T-cell (primary cell): Measurements from ENCODE around the gene RYK. TPM values are rescaled to one million over a fixed set of nuclear protein-coding genes. Genes with fewer than 3 reads are reported as not detected.
"Not testable (repeated sequence)": the region's sequence is repeated elsewhere in the genome, so short reads cannot be mapped to it uniquely, and the experiment has no call there.

ENCODE experiments used
- ATAC-seq, 4 experiments: fragments of 200-7000 bp in 3 of 4; fragments of 150-1000 bp in 1 of 4; cut with Tn5 transposase; replicated peaks in 1 of 4; 1 replicate in 3 of 4; 2 replicates in 1 of 4; pipeline ENCODE4 v1.10.0; 2021; ENCODE audit warnings: moderate library complexity in 3 of 4, mild to moderate bottlenecking in 2 of 4, moderate number of reproducible peaks in 1 of 4
- CTCF ChIA-PET, 2 donors: fragments of 300-600 bp; sonication (Branson Sonifier 250); formaldehyde crosslinking; loops; one replicate each; lab custom pipeline; 2022; ENCODE audit warnings: antibody characterized with exemption in 2 of 2; lab: Charles Lee
- POLR2A ChIA-PET, 2 donors: fragments of 300-600 bp; sonication (Branson Sonifier 250); formaldehyde crosslinking; loops; one replicate each; lab custom pipeline; 2022; ENCODE audit warnings: antibody characterized with exemption in 2 of 2; lab: Charles Lee
- DNase-seq, 35 experiments: peaks; one replicate each; pipeline versions ENCODE4 v3.0.0 to v3.0.0-alpha.2; 2013 to 2023
- H3K27ac ChIP-seq: one replicate; pipeline ENCODE4 v1.5.1; 2013; ENCODE audit warnings: low read length
- H3K27me3 ChIP-seq, 2 experiments: replicated peaks in 1 of 2; 1 replicate in 1 of 2; 2 replicates in 1 of 2; pipeline versions ENCODE4 v1.6.1 to v1.7.0; 2013; ENCODE audit warnings: low read length in 1 of 2, mixed read lengths in 1 of 2; ENCODE audit not compliant: control insufficient read depth in 2 of 2, insufficient read depth in 2 of 2; ENCODE audit errors: extremely low read depth in 1 of 2
- H3K36me3 ChIP-seq, 2 donors: 1 replicate in 1 of 2; 2 replicates in 1 of 2; pipeline versions ENCODE4 v1.6.1 to v1.7.0; 2013; ENCODE audit warnings: low read length in 1 of 2; ENCODE audit not compliant: control insufficient read depth in 2 of 2, insufficient read depth in 1 of 2; ENCODE audit errors: extremely low read depth in 1 of 2
- H3K4me1 ChIP-seq, 2 experiments: 1 replicate in 1 of 2; 2 replicates in 1 of 2; pipeline versions ENCODE4 v1.6.1 to v1.7.0; 2013; ENCODE audit warnings: low read length in 2 of 2, mixed read lengths in 1 of 2; ENCODE audit not compliant: insufficient read depth in 2 of 2, control insufficient read depth in 1 of 2; ENCODE audit errors: extremely low read depth in 1 of 2
- H3K4me3 ChIP-seq, 2 donors: 1 replicate in 1 of 2; 2 replicates in 1 of 2; pipeline versions ENCODE4 v1.5.1 to v1.7.0; 2013; ENCODE audit warnings: mild to moderate bottlenecking in 2 of 2, low read length in 1 of 2, moderate library complexity in 1 of 2; ENCODE audit not compliant: control insufficient read depth in 1 of 2; ENCODE audit errors: extremely low read depth in 1 of 2
- H3K9me3 ChIP-seq: 2 replicates; pipeline ENCODE4 v1.7.0; 2013
- H3K27ac Mint-ChIP-seq, 2 donors: one replicate each; pipeline ENCODE4 v1.8.0; 2020 to 2021; ENCODE audit warnings: mild to moderate bottlenecking in 2 of 2, mixed read lengths in 2 of 2
- H3K27me3 Mint-ChIP-seq, 2 donors: one replicate each; pipeline ENCODE4 v1.8.0; 2021 to 2022; ENCODE audit warnings: mixed read lengths in 2 of 2
- H3K36me3 Mint-ChIP-seq: one replicate; pipeline ENCODE4 v1.8.0; 2021; ENCODE audit warnings: mixed read lengths
- H3K4me1 Mint-ChIP-seq, 3 donors: one replicate each; pipeline ENCODE4 v1.8.0; 2020 to 2022; ENCODE audit warnings: mixed read lengths in 3 of 3, mild to moderate bottlenecking in 1 of 3
- H3K4me3 Mint-ChIP-seq, 3 donors: one replicate each; pipeline ENCODE4 v1.8.0; 2020 to 2022; ENCODE audit warnings: mild to moderate bottlenecking in 3 of 3, mixed read lengths in 3 of 3, moderate library complexity in 3 of 3
- H3K9me3 Mint-ChIP-seq, 3 donors: one replicate each; pipeline ENCODE4 v1.8.0; 2020 to 2022; ENCODE audit warnings: mixed read lengths in 3 of 3
- WGBS: methylation state at CpG from one replicate; pipeline ENCODE4 v1.1.5; 2013; ENCODE audit warnings: missing lambda C conversion rate; ENCODE audit not compliant: insufficient coverage; 5-methylcytosine and 5-hydroxymethylcytosine counted together
- total RNA-seq, 35 experiments: library from RNA in 6 of 35; stranded (reverse) in 6 of 35; fragments of 120-200 nt in 1 of 35; gene quantifications; one replicate each; pipeline versions ENCODE4 v1.2.1 to v1.2.4 and lab custom pipeline; 2013 to 2026

The RYK gene
- total RNA-seq, 5 donors from 2014 or later (not counting 1 experiment from before 2014, with no cell fraction given), result 33.6 to 46.3 (median 38.0) TPM

GRCh38 chr3:134281912-134282658 is 31.4 kb upstream of the RYK start:
- CTCF ChIA-PET, result no interaction called here

DNA sequence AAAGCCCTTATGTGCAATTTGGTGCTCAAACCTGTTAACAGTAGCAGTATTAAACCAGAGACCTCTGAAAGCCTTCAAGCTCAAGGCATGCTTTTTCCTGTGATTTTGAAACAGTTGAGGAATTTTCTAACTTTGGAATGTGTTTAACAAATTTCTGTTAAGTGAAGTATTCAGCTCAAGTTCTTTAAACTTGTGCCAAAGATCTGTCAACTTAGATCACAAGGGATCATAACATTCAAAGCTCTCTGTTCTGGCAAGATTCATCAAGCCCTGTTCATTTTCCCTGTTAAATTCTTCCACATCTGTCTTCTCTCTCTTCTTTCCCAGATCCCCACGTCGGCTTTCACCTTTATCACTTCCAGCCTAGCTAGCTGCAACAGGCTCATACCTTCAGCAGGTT is 28.8 kb upstream of the RYK start:
- DNase-seq (no peak), ATAC-seq (no peak)
- Histone ChIP-seq H3K27ac (no peak overlapping the region), H3K9me3 (no peaks in the 10 kb centered on the region), H3K4me1 (no peaks in the 10 kb centered on the region), H3K4me3 (no peak overlapping the region), H3K36me3 (no peaks in the 10 kb centered on the region), H3K27me3 (peaks cover 2 to 5% of the 10 kb centered on the region in 2 experiments)
- 92% methylated on average over 2 of the region's 2 CpGs for WGBS
- H3K9me3 Mint-ChIP-seq, result peaks cover 0 to 3% (median 0%) of the 10 kb centered on the region in 3 donors
- H3K36me3 Mint-ChIP-seq, result no peaks in the 10 kb centered on the region
- peaks cover 21 to 24% of the 10 kb centered on the region in 2 donors for H3K27me3 Mint-ChIP-seq
- ChIA-PET CTCF (interaction anchor here in 1 of 2 donors (0.7 kb wide), 1 partner anchor 28 kb away, joined by 3 read pairs; no protein-coding TSS in a partner anchor), POLR2A (no interaction called here)
- H3K27ac Mint-ChIP-seq, result no peak overlapping the region
- no peaks in the 10 kb centered on the region for H3K4me1 Mint-ChIP-seq
- no peak overlapping the region for H3K4me3 Mint-ChIP-seq

More at GRCh38 chr3:134281912-134282658, 31.4 kb upstream of the RYK start:
- Mint-ChIP-seq H3K27me3 (peaks cover 9 to 13% of the 10 kb centered on the region in 2 donors), H3K4me3 (no peak overlapping the region), H3K36me3 (no peaks in the 10 kb centered on the region), H3K4me1 (no peaks in the 10 kb centered on the region), H3K9me3 (peaks cover 0 to 3% (median 0%) of the 10 kb centered on the region in 3 donors), H3K27ac (no peak overlapping the region)
- no peak for DNase-seq
- H3K27me3 ChIP-seq, result peaks cover 0 to 6% of the 10 kb centered on the region in 2 experiments
- H3K36me3 ChIP-seq, result no peaks in the 10 kb centered on the region
- H3K4me3 ChIP-seq, result no peak overlapping the region
- H3K4me1 ChIP-seq, result no peaks in the 10 kb centered on the region
- no peaks in the 10 kb centered on the region for H3K9me3 ChIP-seq
- WGBS, result no CpG with 5 or more reads among the region's 2 CpGs
- ATAC-seq, result no peak
- no peak overlapping the region for H3K27ac ChIP-seq
- POLR2A ChIA-PET, result no interaction called here

- Histone ChIP-seq H3K36me3 (no peaks in the 10 kb centered on the region), H3K9me3 (no peaks in the 10 kb centered on the region), H3K4me3 (no peak overlapping the region), H3K27me3 (peaks cover 2 to 13% of the 10 kb centered on the region in 2 experiments), H3K27ac (no peak overlapping the region), H3K4me1 (no peaks in the 10 kb centered on the region)
- DNase-seq (no peak), ATAC-seq (no peak)
- ChIA-PET CTCF (interaction anchor here (0.7 to 1.2 kb wide), 2 partner anchors 32 to 66 kb away, joined by 3 read pairs; no protein-coding TSS in a partner anchor), POLR2A (no interaction called here)
- Mint-ChIP-seq H3K4me1 (no peaks in the 10 kb centered on the region), H3K9me3 (peaks cover 0 to 3% (median 0%) of the 10 kb centered on the region in 3 donors), H3K27me3 (peaks cover 30 to 32% of the 10 kb centered on the region in 2 donors), H3K27ac (no peak overlapping the region), H3K36me3 (no peaks in the 10 kb centered on the region), H3K4me3 (no peak overlapping the region)
- WGBS, result no CpG with 5 or more reads among the region's 3 CpGs
Measured at GRCh38 chr3:134277066-134277660, 26.5 kb upstream of the RYK start.

DNA sequence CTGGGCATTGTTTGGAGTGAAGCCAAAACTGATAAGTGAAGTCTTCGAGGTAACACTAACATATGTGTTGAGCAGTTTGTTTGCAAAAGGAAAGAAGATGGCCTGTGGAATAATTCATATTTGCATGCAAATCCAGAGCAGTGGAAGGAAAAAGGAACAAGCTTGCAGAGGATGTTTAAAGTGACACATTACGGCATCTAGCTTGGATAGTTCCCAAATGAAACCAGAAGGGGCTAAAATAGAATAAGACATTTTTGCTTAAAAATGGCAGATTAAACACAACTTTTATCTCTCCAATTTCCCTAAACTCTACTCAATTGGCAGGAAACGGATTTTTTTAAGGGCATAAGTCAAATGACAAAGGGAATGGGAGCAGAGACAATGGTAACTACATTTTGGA is 25.4 kb upstream of the RYK start:
- H3K9me3 ChIP-seq, result no peaks in the 10 kb centered on the region
- peaks cover 32 to 36% of the 10 kb centered on the region in 2 donors for H3K27me3 Mint-ChIP-seq
- no peaks in the 10 kb centered on the region for H3K4me1 Mint-ChIP-seq
- H3K9me3 Mint-ChIP-seq, result no peaks in the 10 kb centered on the region
- H3K27ac ChIP-seq, result no peak overlapping the region
- ChIA-PET POLR2A (no interaction called here), CTCF (interaction anchor here in 1 of 2 donors (0.6 kb wide), 1 partner anchor 36 kb away, joined by 3 read pairs; no protein-coding TSS in a partner anchor)
- H3K27ac Mint-ChIP-seq, result no peak overlapping the region
- DNase-seq, result no peak
- no peaks in the 10 kb centered on the region for H3K4me1 ChIP-seq
- H3K4me3 Mint-ChIP-seq, result no peak overlapping the region
- 75% methylated on average over 1 of the region's 3 CpGs for WGBS
- H3K27me3 ChIP-seq, result peaks cover 2 to 13% of the 10 kb centered on the region in 2 experiments
- no peak overlapping the region for H3K4me3 ChIP-seq
- no peak for ATAC-seq
- no peaks in the 10 kb centered on the region for H3K36me3 Mint-ChIP-seq
- H3K36me3 ChIP-seq, result no peaks in the 10 kb centered on the region

DNA sequence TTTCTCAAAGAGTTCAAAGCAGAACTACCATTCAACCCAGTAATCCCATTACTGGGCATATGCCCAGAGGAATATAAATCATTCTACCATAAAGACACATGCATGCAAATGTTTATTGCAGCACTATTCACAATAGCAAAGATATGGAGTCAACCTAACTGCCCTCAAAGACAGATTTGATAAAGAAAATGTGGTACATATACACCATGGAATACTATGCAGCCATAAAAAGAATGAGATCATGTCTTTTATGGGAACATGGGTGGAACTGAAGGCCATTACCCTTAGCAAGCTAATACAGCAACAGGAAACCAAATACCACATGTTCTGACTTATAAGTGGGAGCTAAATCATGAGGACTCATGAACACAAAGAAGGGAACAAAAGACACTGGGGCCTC is 24.5 kb upstream of the RYK start:
- H3K4me1 Mint-ChIP-seq, H3K36me3 Mint-ChIP-seq, CTCF ChIA-PET, H3K4me3 Mint-ChIP-seq, ATAC-seq, POLR2A ChIA-PET, H3K4me3 ChIP-seq, H3K27ac Mint-ChIP-seq, H3K27ac ChIP-seq, H3K9me3 Mint-ChIP-seq, DNase-seq, H3K4me1 ChIP-seq, H3K9me3 ChIP-seq, H3K36me3 ChIP-seq: not testable (repeated sequence)
- peaks cover 32 to 33% of the 10 kb centered on the region in 2 donors for H3K27me3 Mint-ChIP-seq
- peaks cover 2 to 17% of the 10 kb centered on the region in 2 experiments for H3K27me3 ChIP-seq

GRCh38 chr3:134274571-134274970 is 23.9 kb upstream of the RYK start:
- H3K4me3 ChIP-seq, result no peak overlapping the region
- ChIA-PET CTCF (no interaction called here), POLR2A (no interaction called here)
- DNase-seq (no peak), ATAC-seq (no peak)
- no peaks in the 10 kb centered on the region for H3K9me3 Mint-ChIP-seq
- no peaks in the 10 kb centered on the region for H3K4me1 ChIP-seq
- no peaks in the 10 kb centered on the region for H3K36me3 Mint-ChIP-seq
- peaks cover 32 to 33% of the 10 kb centered on the region in 2 donors for H3K27me3 Mint-ChIP-seq
- H3K27me3 ChIP-seq, result peaks cover 2 to 19% of the 10 kb centered on the region in 2 experiments
- H3K4me3 Mint-ChIP-seq, result no peak overlapping the region
- no peaks in the 10 kb centered on the region for H3K4me1 Mint-ChIP-seq
- no peak overlapping the region for H3K27ac Mint-ChIP-seq
- no peaks in the 10 kb centered on the region for H3K9me3 ChIP-seq
- no peaks in the 10 kb centered on the region for H3K36me3 ChIP-seq
- H3K27ac ChIP-seq, result no peak overlapping the region
